ENCODE data around the gene DTNB.
"Not testable (repeated sequence)": the region's sequence is repeated elsewhere in the genome, so short reads cannot be mapped to it uniquely, and the experiment has no call there.

The DTNB gene

GRCh38 chr2:25537526-25537925, 135.9 kb downstream of the DTNB start:
- Histone ChIP-seq H3K4me3 (ENCODE audit: low read depth in 1 of 2, low read length in 1 of 2) (no peak overlapping the region), H3K27me3 (no peaks in the 10 kb centered on the region), H3K4me1 (ENCODE audit: control insufficient read depth in 1 of 2, insufficient read depth in 1 of 2, low read depth in 1 of 2, low read length in 1 of 2) (no peaks in the 10 kb centered on the region), H3K27ac (no peak overlapping the region), H3K9me3 (peaks cover 4% of the 10 kb centered on the region), H3K36me3 (no peaks in the 10 kb centered on the region)
- no peak for TF ChIP-seq CTCF (IDR thresholded peaks at IDR 0.05)

- not testable (repeated sequence) for H3K27ac ChIP-seq; H3K4me1 ChIP-seq (ENCODE audit: control insufficient read depth in 1 of 2, insufficient read depth in 1 of 2, low read depth in 1 of 2, low read length in 1 of 2); H3K36me3 ChIP-seq; H3K27me3 ChIP-seq; H3K4me3 ChIP-seq (ENCODE audit: low read depth in 1 of 2, low read length in 1 of 2); H3K9me3 ChIP-seq
Measured at GRCh38 chr2:25535411-25536289, 137.7 kb downstream of the DTNB start.

- H3K9me3 ChIP-seq; H3K27ac ChIP-seq; H3K27me3 ChIP-seq; H3K4me3 ChIP-seq (ENCODE audit: low read depth in 1 of 2, low read length in 1 of 2); H3K36me3 ChIP-seq; H3K4me1 ChIP-seq (ENCODE audit: control insufficient read depth in 1 of 2, insufficient read depth in 1 of 2, low read depth in 1 of 2, low read length in 1 of 2): not testable (repeated sequence)
Measured at GRCh38 chr2:25534937-25535336, 138.4 kb downstream of the DTNB start.

GRCh38 chr2:25534455-25534854, 138.9 kb downstream of the DTNB start:
- TF ChIP-seq CTCF (IDR thresholded peaks at IDR 0.05) = no peak
- Histone ChIP-seq H3K36me3 (no peaks in the 10 kb centered on the region), H3K4me1 (ENCODE audit: control insufficient read depth in 1 of 2, insufficient read depth in 1 of 2, low read depth in 1 of 2, low read length in 1 of 2) (no peaks in the 10 kb centered on the region), H3K27ac (no peak overlapping the region), H3K4me3 (ENCODE audit: low read depth in 1 of 2, low read length in 1 of 2) (no peak overlapping the region), H3K27me3 (no peaks in the 10 kb centered on the region), H3K9me3 (peaks cover 4% of the 10 kb centered on the region)

GRCh38 chr2:25533771-25534170, 139.6 kb downstream of the DTNB start:
- H3K4me1 ChIP-seq (ENCODE audit: control insufficient read depth in 1 of 2, insufficient read depth in 1 of 2, low read depth in 1 of 2, low read length in 1 of 2); H3K27ac ChIP-seq; H3K36me3 ChIP-seq; H3K4me3 ChIP-seq (ENCODE audit: low read depth in 1 of 2, low read length in 1 of 2); H3K9me3 ChIP-seq; H3K27me3 ChIP-seq: not testable (repeated sequence)

GRCh38 chr2:25532521-25532920, 140.9 kb downstream of the DTNB start:
- Histone ChIP-seq H3K4me3 (ENCODE audit: low read depth in 1 of 2, low read length in 1 of 2) (no peak overlapping the region), H3K36me3 (no peaks in the 10 kb centered on the region), H3K27me3 (no peaks in the 10 kb centered on the region), H3K4me1 (ENCODE audit: control insufficient read depth in 1 of 2, insufficient read depth in 1 of 2, low read depth in 1 of 2, low read length in 1 of 2) (no peaks in the 10 kb centered on the region), H3K9me3 (peaks cover 4% of the 10 kb centered on the region), H3K27ac (no peak overlapping the region)
- TF ChIP-seq CTCF (IDR thresholded peaks at IDR 0.05) = no peak

- no peak for TF ChIP-seq CTCF (IDR thresholded peaks at IDR 0.05)
- H3K27ac ChIP-seq = no peak overlapping the region
- H3K9me3 ChIP-seq = no peaks in the 10 kb centered on the region
- no peak overlapping the region for H3K4me3 ChIP-seq (ENCODE audit: low read depth in 1 of 2, low read length in 1 of 2)
- H3K27me3 ChIP-seq = no peaks in the 10 kb centered on the region
- H3K36me3 ChIP-seq = no peaks in the 10 kb centered on the region
- H3K4me1 ChIP-seq (ENCODE audit: control insufficient read depth in 1 of 2, insufficient read depth in 1 of 2, low read depth in 1 of 2, low read length in 1 of 2) = no peaks in the 10 kb centered on the region
Measured at GRCh38 chr2:25529034-25529433, 144.3 kb downstream of the DTNB start.

Measured in neutrophil (primary cell).